ENCODE measurements around the gene UBE2V1. TPM values are rescaled to one million over a fixed set of nuclear protein-coding genes. Genes with fewer than 3 reads are reported as not detected.

Gene UBE2V1
- total RNA-seq, 3 donors from 2014 or later = 90.1 to 94.4 (median 94.1) TPM

DNA sequence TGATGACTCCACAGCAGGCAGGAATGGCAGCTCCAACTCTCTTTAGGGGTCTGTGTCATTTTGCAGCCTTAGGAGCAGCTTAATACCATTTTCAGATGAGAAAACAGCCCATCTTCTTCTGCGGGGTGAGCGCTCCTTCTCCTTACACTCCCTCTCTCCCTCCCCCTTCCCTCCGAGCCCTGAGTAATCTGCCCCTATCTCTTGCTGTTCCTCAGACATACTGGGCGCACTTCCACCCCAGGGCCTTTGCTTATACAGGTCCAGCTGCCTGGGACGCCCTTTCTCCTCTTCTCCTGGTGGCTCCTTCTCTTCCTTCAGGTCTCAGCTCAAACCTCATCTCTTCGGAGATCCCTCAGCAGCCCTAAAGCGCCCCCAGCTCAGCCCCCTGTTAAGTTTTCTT lies 75.4 kb downstream of the UBE2V1 start:
- intact Hi-C loops (cut with DNase I, micrococcal nuclease) = no loop called here
- no peak overlapping the region for H3K4me3 ChIP-seq
- DNase-seq = no peak
- H3K9me3 ChIP-seq = no peaks in the 10 kb centered on the region
- H3K4me1 ChIP-seq (ENCODE audit: low read depth) = no peaks in the 10 kb centered on the region
- no peak for ATAC-seq
- H3K36me3 ChIP-seq (ENCODE audit: low read depth) = no peaks in the 10 kb centered on the region
- TF ChIP-seq, protein P1, sequence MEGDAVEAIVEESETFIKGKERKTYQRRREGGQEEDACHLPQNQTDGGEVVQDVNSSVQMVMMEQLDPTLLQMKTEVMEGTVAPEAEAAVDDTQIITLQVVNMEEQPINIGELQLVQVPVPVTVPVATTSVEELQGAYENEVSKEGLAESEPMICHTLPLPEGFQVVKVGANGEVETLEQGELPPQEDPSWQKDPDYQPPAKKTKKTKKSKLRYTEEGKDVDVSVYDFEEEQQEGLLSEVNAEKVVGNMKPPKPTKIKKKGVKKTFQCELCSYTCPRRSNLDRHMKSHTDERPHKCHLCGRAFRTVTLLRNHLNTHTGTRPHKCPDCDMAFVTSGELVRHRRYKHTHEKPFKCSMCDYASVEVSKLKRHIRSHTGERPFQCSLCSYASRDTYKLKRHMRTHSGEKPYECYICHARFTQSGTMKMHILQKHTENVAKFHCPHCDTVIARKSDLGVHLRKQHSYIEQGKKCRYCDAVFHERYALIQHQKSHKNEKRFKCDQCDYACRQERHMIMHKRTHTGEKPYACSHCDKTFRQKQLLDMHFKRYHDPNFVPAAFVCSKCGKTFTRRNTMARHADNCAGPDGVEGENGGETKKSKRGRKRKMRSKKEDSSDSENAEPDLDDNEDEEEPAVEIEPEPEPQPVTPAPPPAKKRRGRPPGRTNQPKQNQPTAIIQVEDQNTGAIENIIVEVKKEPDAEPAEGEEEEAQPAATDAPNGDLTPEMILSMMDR (IDR thresholded peaks at IDR 0.05) = no peak

DNA sequence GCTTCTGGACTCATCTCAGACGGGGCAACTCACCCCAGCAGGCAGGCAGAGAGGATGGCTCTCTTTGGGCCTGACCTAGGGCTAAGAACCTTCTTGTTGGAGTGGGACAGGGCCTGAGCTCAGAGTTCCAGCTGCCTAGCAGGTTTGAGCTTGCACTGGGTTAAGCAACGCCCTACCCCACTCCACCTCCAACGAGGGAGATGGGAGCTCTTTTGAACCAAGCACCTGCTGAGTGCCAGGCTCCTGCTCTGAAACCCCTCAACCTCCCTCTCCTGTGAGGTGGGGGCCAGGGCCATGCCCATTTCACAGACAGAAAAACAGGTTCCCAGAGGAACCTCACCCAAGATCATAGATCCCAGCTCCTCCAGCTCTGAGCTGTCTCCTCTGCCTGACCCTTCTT lies 75.8 kb downstream of the UBE2V1 start:
- TF ChIP-seq, protein P1 (IDR thresholded peaks at IDR 0.05) = no peak
- Histone ChIP-seq H3K4me3 (no peak overlapping the region), H3K4me1 (ENCODE audit: low read depth) (no peaks in the 10 kb centered on the region), H3K36me3 (ENCODE audit: low read depth) (no peaks in the 10 kb centered on the region), H3K9me3 (no peaks in the 10 kb centered on the region)
- ATAC-seq = no peak
- DNase-seq = no peak
- intact Hi-C loops (cut with DNase I, micrococcal nuclease) = no loop called here

DNA sequence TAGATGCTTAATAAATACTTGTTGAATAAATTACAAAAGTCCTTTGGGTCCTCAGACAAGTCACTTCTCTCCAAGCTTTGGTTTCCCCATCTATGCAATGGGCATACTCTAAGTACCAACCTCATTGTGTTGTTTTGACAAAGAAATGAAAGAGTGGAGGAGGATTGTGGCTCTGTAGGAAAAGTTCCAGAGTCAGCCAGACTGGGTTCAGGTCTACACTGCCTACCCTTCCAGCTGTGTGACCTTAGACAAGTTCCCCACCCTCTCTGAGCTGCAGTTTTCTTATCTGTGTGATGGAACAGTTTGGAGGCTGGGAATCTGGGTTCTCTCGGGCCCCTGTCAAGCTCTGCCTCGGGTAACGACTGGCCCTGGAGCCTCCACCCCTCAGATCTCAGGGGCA lies 76.2 kb downstream of the UBE2V1 start:
- Histone ChIP-seq H3K4me3 (no peak overlapping the region), H3K9me3 (no peaks in the 10 kb centered on the region), H3K4me1 (ENCODE audit: low read depth) (no peaks in the 10 kb centered on the region), H3K36me3 (ENCODE audit: low read depth) (no peaks in the 10 kb centered on the region)
- TF ChIP-seq, protein P1 (IDR thresholded peaks at IDR 0.05) = no peak
- intact Hi-C loops (cut with DNase I, micrococcal nuclease) = no loop called here
- ATAC-seq (no peak), DNase-seq (no peak)

DNA sequence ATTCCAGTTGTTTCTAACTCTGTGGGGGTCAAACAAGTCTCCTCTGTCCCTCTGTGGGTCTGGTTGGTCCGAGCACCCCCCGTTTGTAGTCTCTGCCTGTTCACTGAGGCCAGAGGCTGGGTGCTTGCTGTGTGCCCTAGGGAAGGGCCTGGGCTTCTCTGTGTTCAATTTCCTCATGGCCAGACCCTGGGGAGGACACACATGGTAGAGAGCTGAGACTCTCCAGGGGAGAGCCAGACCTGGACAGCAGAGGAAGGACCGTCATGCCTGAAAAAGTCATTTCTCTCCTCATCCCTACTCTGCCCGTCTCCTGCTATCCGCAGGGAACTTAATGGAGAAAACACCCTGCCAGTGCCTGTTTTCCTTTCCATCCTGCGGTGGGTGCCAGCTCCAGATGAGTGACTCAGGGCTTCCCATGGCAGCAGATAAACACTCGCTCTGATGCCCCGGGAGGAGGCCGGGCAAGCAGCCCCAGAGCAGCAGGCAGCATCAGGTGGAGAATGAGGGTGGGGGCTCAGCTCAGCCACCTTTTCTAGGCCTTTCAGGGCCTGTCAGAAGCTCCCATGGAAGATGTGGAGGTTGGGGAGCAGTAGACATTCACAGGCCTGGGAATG lies 78.3 kb downstream of the UBE2V1 start:
- no peaks in the 10 kb centered on the region for H3K36me3 ChIP-seq (ENCODE audit: low read depth)
- TF ChIP-seq, protein P1 (IDR thresholded peaks at IDR 0.05) = no peak
- DNase-seq (no peak), ATAC-seq (no peak)
- no peak overlapping the region for H3K4me3 ChIP-seq
- intact Hi-C loops (cut with DNase I, micrococcal nuclease) = no loop called here
- no peaks in the 10 kb centered on the region for H3K9me3 ChIP-seq
- no peaks in the 10 kb centered on the region for H3K4me1 ChIP-seq (ENCODE audit: low read depth)

DNA sequence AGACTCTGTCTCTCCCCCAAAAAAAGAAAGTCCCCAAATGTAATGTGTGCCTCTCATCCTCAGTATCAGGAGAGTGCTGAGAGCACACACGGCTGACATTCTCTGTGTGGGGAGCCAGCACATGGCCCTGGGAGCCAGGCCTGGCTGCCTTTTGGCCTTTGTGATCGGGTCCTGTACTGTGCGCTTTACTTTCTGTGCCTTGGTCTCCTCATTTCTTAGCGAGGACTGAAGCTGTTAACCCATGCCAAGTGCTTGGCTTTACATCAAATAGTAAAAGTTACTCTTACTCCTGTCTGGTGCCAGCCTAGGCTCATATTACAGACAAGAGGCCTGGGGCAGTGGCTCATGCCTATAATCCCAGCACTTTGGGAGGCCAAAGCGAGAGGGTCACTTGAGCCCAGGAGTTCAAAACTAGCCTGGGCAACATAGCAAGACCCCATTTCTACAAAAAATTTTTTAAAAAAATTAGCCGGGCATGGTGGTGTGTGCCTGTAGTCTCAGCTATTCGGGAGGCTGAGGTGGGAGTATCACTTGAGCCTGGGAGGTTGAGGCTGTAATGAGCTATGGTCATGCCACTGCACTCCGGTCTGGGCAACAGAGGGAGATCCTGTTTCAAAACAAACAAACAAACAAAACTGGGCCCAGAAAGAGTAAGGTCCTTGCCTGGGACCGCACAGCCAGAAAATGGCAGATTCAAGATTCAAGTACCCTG lies 79.8 kb downstream of the UBE2V1 start:
- Histone ChIP-seq H3K4me3 (no peak overlapping the region), H3K4me1 (ENCODE audit: low read depth) (no peaks in the 10 kb centered on the region), H3K36me3 (ENCODE audit: low read depth) (no peaks in the 10 kb centered on the region), H3K9me3 (no peaks in the 10 kb centered on the region)
- ATAC-seq = no peak
- DNase-seq = no peak
- TF ChIP-seq, protein P1 (IDR thresholded peaks at IDR 0.05) = no peak
- intact Hi-C loops (cut with DNase I, micrococcal nuclease) = no loop called here

Other genes with a start within 250 kb of the UBE2V1 start
- gene SPATA2, start 197.6 kb downstream of the UBE2V1 start, total RNA-seq = 10 to 100 TPM; 16.2 to 24.1 (median 20.2) TPM
- 10 to 100 TPM; 81.3 to 89.0 (median 88.2) TPM for gene RNF114, start 176.8 kb downstream of the UBE2V1 start, total RNA-seq
- 1 to 10 TPM in 1 of 3 donors, under 1 TPM in 2; 0.78 to 4.5 (median 0.96) TPM for gene SNAI1, start 130.2 kb downstream of the UBE2V1 start, total RNA-seq
- 10 to 100 TPM; 21.2 to 34.3 (median 23.3) TPM for gene PEDS1, start 40.6 kb upstream of the UBE2V1 start, total RNA-seq
- gene CEBPB, start 77.7 kb upstream of the UBE2V1 start, total RNA-seq = 10 to 100 TPM; 20.2 to 86.7 (median 41.3) TPM

Measured in mucosa of descending colon (tissue), 3 donors.